ENCODE results near the gene ARHGEF40. TPM values are rescaled to one million over a fixed set of nuclear protein-coding genes. Genes with fewer than 3 reads are reported as not detected.

Gene ARHGEF40
- total RNA-seq, 1 experiment from 2014 or later = 74.2 TPM

GRCh38 chr14:21101802-21102413 lies 31.8 kb downstream of the ARHGEF40 start (continued):
- TF ChIP-seq NFYB (CRISPR knock-in tag; conservative IDR thresholded peaks at IDR 0.05; ENCODE audit: low read depth) (no peak), JUN (CRISPR knock-in tag; IDR thresholded peaks at IDR 0.05) (no peak)

DNA sequence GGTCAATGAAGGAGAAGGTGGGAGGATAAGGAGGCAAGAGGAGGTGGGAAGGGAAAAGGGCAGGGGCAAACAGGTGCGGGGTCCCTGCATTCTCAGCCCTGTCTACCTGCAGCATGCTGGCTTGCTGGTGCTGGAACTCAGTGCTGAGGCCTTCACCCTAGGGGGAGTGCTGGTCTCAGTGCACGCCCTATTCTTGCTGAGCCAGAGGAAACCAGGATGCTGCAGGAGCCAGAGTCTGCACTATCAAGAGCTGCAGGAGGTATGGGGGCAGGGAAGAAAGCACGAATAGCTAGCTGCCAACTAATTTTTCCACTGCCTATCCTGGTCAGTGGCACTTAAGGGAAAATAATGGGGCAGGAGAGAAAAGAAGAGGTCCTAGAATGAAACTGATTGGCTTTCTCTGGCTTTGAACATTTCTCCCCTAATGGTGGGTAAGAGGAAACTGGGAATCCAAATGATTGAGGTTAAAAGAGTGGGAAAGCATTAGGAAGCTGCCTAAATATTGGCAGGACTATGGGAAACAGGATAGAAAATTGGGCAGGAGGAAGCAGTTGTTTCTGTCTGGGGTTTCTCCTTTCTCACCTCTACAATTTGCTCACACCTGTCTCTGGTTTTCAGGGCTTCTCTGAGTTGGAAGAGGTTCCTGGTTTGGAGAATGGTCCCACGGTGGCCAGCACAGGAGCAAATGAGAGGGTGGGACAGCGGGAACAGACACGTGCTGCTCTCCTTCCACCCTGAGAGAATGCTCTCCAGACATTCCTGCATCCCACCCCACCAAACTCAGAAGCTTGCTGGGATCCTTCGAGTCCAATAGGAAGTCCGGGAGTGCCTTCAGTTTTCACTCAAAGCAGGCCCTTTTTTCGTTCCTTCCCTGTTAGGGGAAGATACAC lies 32.7 kb downstream of the ARHGEF40 start:
- peak; percentile 11 for ATAC-seq
- no peak for TF ChIP-seq FOXP1 (CRISPR knock-in tag; IDR thresholded peaks at IDR 0.05; ENCODE audit: borderline replicate concordance)
- no peak for TF ChIP-seq KAT7 (CRISPR knock-in tag; IDR thresholded peaks at IDR 0.05; ENCODE audit: borderline replicate concordance)
- TF ChIP-seq, protein P1, sequence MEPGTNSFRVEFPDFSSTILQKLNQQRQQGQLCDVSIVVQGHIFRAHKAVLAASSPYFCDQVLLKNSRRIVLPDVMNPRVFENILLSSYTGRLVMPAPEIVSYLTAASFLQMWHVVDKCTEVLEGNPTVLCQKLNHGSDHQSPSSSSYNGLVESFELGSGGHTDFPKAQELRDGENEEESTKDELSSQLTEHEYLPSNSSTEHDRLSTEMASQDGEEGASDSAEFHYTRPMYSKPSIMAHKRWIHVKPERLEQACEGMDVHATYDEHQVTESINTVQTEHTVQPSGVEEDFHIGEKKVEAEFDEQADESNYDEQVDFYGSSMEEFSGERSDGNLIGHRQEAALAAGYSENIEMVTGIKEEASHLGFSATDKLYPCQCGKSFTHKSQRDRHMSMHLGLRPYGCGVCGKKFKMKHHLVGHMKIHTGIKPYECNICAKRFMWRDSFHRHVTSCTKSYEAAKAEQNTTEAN (CRISPR knock-in tag; IDR thresholded peaks at IDR 0.05) = 0 out of 2 replicates have a peak, but pooled peaks have one; percentile 30
- no peak for TF ChIP-seq FOXJ3 (CRISPR knock-in tag; IDR thresholded peaks at IDR 0.05; ENCODE audit: borderline replicate concordance)
- ChIA-PET CTCF (interaction anchor here (0.6 to 8.6 kb wide), 12 partner anchors 8 to 447 kb away, joined by 3 to 321 read pairs (median 8); partner anchors contain the start of gene ARHGEF40), POLR2A (interaction anchor here (0.5 to 3.9 kb wide), 8 partner anchors 8 to 64 kb away, joined by 3 to 40 read pairs (median 4); no protein-coding TSS in a partner anchor)
- Mint-ChIP-seq H3K36me3 (no peaks in the 10 kb centered on the region), H3K27ac (peak overlapping the region; percentile 97), H3K4me1 (peaks cover 65% of the 10 kb centered on the region), H3K9me3 (no peaks in the 10 kb centered on the region), H3K27me3 (ENCODE audit: low read depth) (no peaks in the 10 kb centered on the region), H3K4me3 (peak overlapping the region; percentile 93)
- peak; percentile 52 for DNase-seq (ENCODE audit: low spot score)

GRCh38 chr14:21103411-21103709 lies 33.3 kb downstream of the ARHGEF40 start:
- no peak for ATAC-seq
- H3K36me3 Mint-ChIP-seq = no peaks in the 10 kb centered on the region
- H3K27me3 Mint-ChIP-seq (ENCODE audit: low read depth) = no peaks in the 10 kb centered on the region
- no peak for DNase-seq (ENCODE audit: low spot score)
- H3K4me3 Mint-ChIP-seq = peak overlapping the region; percentile 93
- no peaks in the 10 kb centered on the region for H3K9me3 Mint-ChIP-seq
- POLR2A ChIA-PET = interaction anchor here (0.8 to 3.9 kb wide), 7 partner anchors 9 to 64 kb away, joined by 3 to 40 read pairs (median 4); partner anchors contain the start of gene ARHGEF40
- CTCF ChIA-PET = interaction anchor here (0.6 to 8.6 kb wide), 12 partner anchors 9 to 446 kb away, joined by 3 to 321 read pairs (median 7); partner anchors contain the start of gene ARHGEF40
- TF ChIP-seq USF1 (CRISPR knock-in tag; IDR thresholded peaks at IDR 0.05) (peak; percentile 59; the same call in 1 of the 2 replicates), NR2C2 (CRISPR knock-in tag; IDR thresholded peaks at IDR 0.05) (no peak)
- TF ChIP-seq, protein P1 (CRISPR knock-in tag; IDR thresholded peaks at IDR 0.05) = 0 out of 2 replicates have a peak, but pooled peaks have one; percentile 10
- TF ChIP-seq, protein P2, sequence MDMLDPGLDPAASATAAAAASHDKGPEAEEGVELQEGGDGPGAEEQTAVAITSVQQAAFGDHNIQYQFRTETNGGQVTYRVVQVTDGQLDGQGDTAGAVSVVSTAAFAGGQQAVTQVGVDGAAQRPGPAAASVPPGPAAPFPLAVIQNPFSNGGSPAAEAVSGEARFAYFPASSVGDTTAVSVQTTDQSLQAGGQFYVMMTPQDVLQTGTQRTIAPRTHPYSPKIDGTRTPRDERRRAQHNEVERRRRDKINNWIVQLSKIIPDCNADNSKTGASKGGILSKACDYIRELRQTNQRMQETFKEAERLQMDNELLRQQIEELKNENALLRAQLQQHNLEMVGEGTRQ (CRISPR knock-in tag; IDR thresholded peaks at IDR 0.05) = peak; percentile 80
- peaks cover 70% of the 10 kb centered on the region for H3K4me1 Mint-ChIP-seq
- H3K27ac Mint-ChIP-seq = peak overlapping the region; percentile 95

DNA sequence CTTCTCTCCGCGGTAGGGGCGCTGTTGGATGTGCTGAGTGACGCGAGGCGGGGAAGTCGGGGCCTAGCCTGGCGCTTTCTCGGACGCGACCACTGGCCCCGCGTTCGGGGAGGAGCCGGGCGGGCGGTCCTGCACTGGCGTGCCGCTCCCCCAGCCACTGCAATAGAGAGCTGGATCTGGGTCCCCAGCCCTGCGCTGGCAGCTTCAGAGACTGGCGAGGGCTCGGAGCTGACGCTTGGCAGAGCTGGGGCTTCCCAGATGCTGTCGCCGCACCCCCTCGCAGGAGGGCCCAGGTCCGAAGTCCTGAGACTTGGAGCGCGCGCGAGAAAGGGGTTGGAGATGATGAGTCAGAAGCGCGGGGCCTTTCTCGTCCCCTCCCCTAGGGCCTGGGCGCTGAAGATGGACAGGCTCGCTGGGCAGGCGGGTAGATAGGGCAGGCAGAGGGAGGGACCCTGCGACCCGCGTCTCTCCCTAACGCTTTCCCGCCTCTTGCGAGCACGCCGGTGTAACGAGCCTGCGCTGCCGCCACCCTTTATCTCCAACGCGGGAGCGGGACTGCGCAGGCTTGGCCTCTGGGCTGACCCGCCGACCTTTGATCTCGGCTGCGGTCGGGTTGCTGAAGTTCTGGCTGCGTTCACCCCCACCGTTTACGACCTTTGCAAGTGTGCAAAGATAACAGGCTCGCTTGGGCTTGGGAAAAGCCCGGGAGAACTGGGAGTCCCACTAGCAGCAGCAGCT lies 33.8 kb downstream of the ARHGEF40 start:
- CTCF ChIA-PET = interaction anchor here (0.6 to 8.6 kb wide), 27 partner anchors 9 to 446 kb away, joined by 3 to 321 read pairs (median 5); partner anchors contain the start of genes ARHGEF40 and NDRG2
- ATAC-seq (peak; percentile 79), DNase-seq (ENCODE audit: low spot score) (peak; percentile 96)
- H3K27me3 Mint-ChIP-seq (ENCODE audit: low read depth) = no peaks in the 10 kb centered on the region
- peak overlapping the region; percentile 87 for H3K27ac Mint-ChIP-seq
- POLR2A ChIA-PET = interaction anchor here (1.0 to 3.9 kb wide), 6 partner anchors 9 to 35 kb away, joined by 3 to 40 read pairs (median 6); partner anchors contain the start of gene ARHGEF40
- no peaks in the 10 kb centered on the region for H3K9me3 Mint-ChIP-seq
- no peaks in the 10 kb centered on the region for H3K36me3 Mint-ChIP-seq
- H3K4me3 Mint-ChIP-seq = peak overlapping the region; percentile 93
- H3K4me1 Mint-ChIP-seq = peaks cover 73% of the 10 kb centered on the region
- TF ChIP-seq ZNF532 (CRISPR knock-in tag; IDR thresholded peaks at IDR 0.05; ENCODE audit: borderline replicate concordance) = no peak
- TF ChIP-seq ZSCAN18 (CRISPR knock-in tag; IDR thresholded peaks at IDR 0.05) = no peak
- TF ChIP-seq, protein P3, sequence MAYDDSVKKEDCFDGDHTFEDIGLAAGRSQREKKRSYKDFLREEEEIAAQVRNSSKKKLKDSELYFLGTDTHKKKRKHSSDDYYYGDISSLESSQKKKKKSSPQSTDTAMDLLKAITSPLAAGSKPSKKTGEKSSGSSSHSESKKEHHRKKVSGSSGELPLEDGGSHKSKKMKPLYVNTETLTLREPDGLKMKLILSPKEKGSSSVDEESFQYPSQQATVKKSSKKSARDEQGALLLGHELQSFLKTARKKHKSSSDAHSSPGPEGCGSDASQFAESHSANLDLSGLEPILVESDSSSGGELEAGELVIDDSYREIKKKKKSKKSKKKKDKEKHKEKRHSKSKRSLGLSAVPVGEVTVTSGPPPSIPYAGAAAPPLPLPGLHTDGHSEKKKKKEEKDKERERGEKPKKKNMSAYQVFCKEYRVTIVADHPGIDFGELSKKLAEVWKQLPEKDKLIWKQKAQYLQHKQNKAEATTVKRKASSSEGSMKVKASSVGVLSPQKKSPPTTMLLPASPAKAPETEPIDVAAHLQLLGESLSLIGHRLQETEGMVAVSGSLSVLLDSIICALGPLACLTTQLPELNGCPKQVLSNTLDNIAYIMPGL (CRISPR knock-in tag; IDR thresholded peaks at IDR 0.05) = no peak; the same call in 1 of the 2 replicates

Data from WTC11 (cell line).